ENCODE results near the gene CDIPT.

- TF ChIP-seq EP300 (IDR thresholded peaks at IDR 0.05) (no peak), CTCF (IDR thresholded peaks at IDR 0.05) (no peak), POLR2A (IDR thresholded peaks at IDR 0.05) (no peak)
Observed at GRCh38 chr16:29821643-29822115, 41.3 kb downstream of the CDIPT start.

Data from tibial nerve (tissue), 4 donors.